ENCODE measurements around the gene ROBO1.

- TF ChIP-seq CTCF (IDR thresholded peaks at IDR 0.05) (no peak), ZFX (IDR thresholded peaks at IDR 0.05; ENCODE audit: borderline replicate concordance) (no peak)
These were observed 438.6 kb downstream of the ROBO1 start for GRCh38 chr3:79329154-79329553.
